ENCODE measurements around the gene STOML1. TPM values are rescaled to one million over a fixed set of nuclear protein-coding genes. Genes with fewer than 3 reads are reported as not detected.
"Not testable (repeated sequence)": the region's sequence is repeated elsewhere in the genome, so short reads cannot be mapped to it uniquely, and the experiment has no call there.

STOML1 gene
- total RNA-seq, 4 donors from 2014 or later, result 8.1 to 21.7 (median 13.7) TPM

- TF ChIP-seq EP300 (IDR thresholded peaks at IDR 0.05) (no peak), POLR2AphosphoS5 (IDR thresholded peaks at IDR 0.05) (no peak), CTCF (IDR thresholded peaks at IDR 0.05) (no peak), POLR2A (IDR thresholded peaks at IDR 0.05) (no peak)
- Histone ChIP-seq H3K27ac (peak overlapping the region in 3 of 4 donors; percentile 41 to 70 (median 57)), H3K4me1 (peaks cover 0 to 62% (median 16%) of the 10 kb centered on the region in 3 donors), H3K36me3 (peaks cover 0 to 13% of the 10 kb centered on the region in 2 donors), H3K9me3 (no peaks in the 10 kb centered on the region), H3K4me3 (no peak overlapping the region), H3K27me3 (no peaks in the 10 kb centered on the region)
- no peak for ATAC-seq
- no CpG with 5 or more reads among the region's 3 CpGs for WGBS, 2 donors (ENCODE audit: low coverage in 1 of 2)
Observed at GRCh38 chr15:73941449-73941848, 50.6 kb downstream of the STOML1 start.

DNA sequence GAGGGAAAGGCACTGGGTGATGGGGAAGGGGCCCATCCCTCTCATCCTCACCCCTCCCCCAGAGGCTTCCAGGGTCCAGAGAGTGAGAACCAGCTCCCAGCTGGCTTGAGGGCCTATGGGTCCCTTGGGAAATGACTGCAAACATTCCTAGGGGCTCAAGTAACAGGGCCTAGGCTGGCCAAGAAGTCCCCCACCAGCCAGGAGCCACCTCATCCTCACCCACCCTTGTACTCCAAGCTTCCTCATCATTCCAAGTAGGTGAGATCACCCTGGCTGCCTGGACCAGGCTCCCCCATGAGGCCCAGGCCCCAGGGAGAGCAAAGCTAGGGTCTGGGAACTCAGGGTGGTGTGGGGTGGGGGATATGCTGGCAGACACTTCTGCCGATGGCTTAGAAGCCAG, 51.1 kb downstream of the STOML1 start:
- peaks cover 0 to 9% of the 10 kb centered on the region in 2 donors for H3K36me3 ChIP-seq
- peaks cover 0 to 66% (median 20%) of the 10 kb centered on the region in 3 donors for H3K4me1 ChIP-seq
- peak; percentile 66 for ATAC-seq
- H3K27me3 ChIP-seq, result no peaks in the 10 kb centered on the region
- WGBS, 2 donors (ENCODE audit: low coverage in 1 of 2), result no CpG with 5 or more reads among the region's 1 CpG
- H3K4me3 ChIP-seq, result no peak overlapping the region
- no peak for TF ChIP-seq POLR2A (IDR thresholded peaks at IDR 0.05)
- peak; percentile 11 for TF ChIP-seq POLR2AphosphoS5 (IDR thresholded peaks at IDR 0.05)
- H3K27ac ChIP-seq, result peak overlapping the region in 3 of 4 donors; percentile 41 to 70 (median 57)
- H3K9me3 ChIP-seq, result no peaks in the 10 kb centered on the region

DNA sequence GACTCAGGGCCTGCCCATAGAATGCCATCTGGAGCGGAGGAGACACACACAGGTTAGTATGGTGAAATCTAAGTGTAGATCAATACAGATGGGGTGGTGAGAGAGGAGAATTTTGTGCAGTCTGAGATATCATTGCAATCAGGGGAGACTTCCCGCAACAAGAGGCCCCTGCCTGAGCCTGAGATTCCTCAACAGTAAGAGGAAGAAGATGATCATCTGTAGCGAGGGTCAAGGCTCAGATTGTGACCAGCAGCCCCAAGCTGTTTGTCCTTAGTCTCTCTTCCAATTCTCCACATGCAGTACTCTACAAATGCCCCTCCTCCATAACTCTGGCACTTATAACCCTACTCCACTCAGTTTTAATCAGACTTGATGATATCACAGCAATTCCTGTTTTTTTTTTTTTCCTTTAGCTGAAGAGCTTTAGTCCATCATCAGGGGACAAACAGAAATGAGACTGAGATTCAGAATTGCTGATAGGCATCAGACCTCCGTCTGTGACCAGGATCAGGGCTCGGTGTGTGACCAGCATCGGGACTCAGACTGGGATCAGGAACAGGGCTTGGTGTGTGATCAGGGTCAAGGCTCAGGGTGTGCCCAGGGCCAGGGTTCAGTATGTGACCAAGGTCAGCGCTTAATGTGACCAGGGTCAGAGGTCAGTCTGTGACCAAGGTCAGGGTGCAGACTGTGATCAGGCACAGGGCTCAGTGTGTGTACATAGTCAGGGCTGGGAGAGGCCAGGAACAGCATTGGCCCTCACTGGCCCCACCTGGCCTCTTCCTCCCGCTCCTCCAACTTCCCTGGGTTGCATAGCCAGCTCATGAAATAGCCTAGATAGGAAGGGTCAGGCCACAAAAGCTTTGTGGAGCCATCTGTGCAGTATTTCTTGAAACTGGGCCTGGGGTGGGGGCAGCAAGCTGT, 51.8 kb downstream of the STOML1 start:
- Histone ChIP-seq H3K27me3 (no peaks in the 10 kb centered on the region), H3K4me1 (peaks cover 0 to 73% (median 22%) of the 10 kb centered on the region in 3 donors), H3K9me3 (no peaks in the 10 kb centered on the region), H3K27ac (peak overlapping the region in 3 of 4 donors; percentile 13 to 70 (median 57)), H3K36me3 (peaks cover 0 to 7% of the 10 kb centered on the region in 2 donors), H3K4me3 (no peak overlapping the region)
- WGBS, 2 donors (ENCODE audit: low coverage in 1 of 2), result 65 to 94% methylated on average over 2 to 4 of the region's 8 CpGs
- peak; percentile 9 for ATAC-seq
- TF ChIP-seq CTCF (IDR thresholded peaks at IDR 0.05) (no peak), POLR2A (IDR thresholded peaks at IDR 0.05) (no peak), POLR2AphosphoS5 (IDR thresholded peaks at IDR 0.05) (no peak), EP300 (IDR thresholded peaks at IDR 0.05) (no peak)

- H3K27ac ChIP-seq, result no peak overlapping the region
- WGBS, 2 donors (ENCODE audit: low coverage in 1 of 2), result 45% methylated on average over 3 of the region's 4 CpGs; no CpG with 5 or more reads in 1 of the 2 donors
Observed at GRCh38 chr15:73939138-73939537, 53.0 kb downstream of the STOML1 start.

GRCh38 chr15:73938516-73938915, 53.6 kb downstream of the STOML1 start:
- peaks cover 0 to 14% of the 10 kb centered on the region in 2 donors for H3K36me3 ChIP-seq
- H3K27ac ChIP-seq, H3K9me3 ChIP-seq, H3K27me3 ChIP-seq, ATAC-seq, H3K4me3 ChIP-seq: not testable (repeated sequence)
- 75 to 78% methylated on average over 2 to 3 of the region's 8 CpGs for WGBS, 2 donors (ENCODE audit: low coverage in 1 of 2)
- peaks cover 0 to 67% (median 25%) of the 10 kb centered on the region in 3 donors for H3K4me1 ChIP-seq

More at GRCh38 chr15:73939138-73939537, 53.0 kb downstream of the STOML1 start:
- Histone ChIP-seq H3K4me1 (peaks cover 0 to 69% (median 25%) of the 10 kb centered on the region in 3 donors), H3K4me3 (no peak overlapping the region), H3K9me3 (no peaks in the 10 kb centered on the region), H3K27me3 (no peaks in the 10 kb centered on the region), H3K36me3 (peaks cover 0 to 8% of the 10 kb centered on the region in 2 donors)
- TF ChIP-seq EP300 (IDR thresholded peaks at IDR 0.05) (no peak), CTCF (IDR thresholded peaks at IDR 0.05) (no peak), POLR2AphosphoS5 (IDR thresholded peaks at IDR 0.05) (no peak), POLR2A (IDR thresholded peaks at IDR 0.05) (no peak)
- no peak for ATAC-seq

Measured in gastroesophageal sphincter (tissue), 4 donors.